ENCODE measurements around the gene TTLL3.
"Not testable (repeated sequence)": the region's sequence is repeated elsewhere in the genome, so short reads cannot be mapped to it uniquely, and the experiment has no call there.

TTLL3 gene, protein sequence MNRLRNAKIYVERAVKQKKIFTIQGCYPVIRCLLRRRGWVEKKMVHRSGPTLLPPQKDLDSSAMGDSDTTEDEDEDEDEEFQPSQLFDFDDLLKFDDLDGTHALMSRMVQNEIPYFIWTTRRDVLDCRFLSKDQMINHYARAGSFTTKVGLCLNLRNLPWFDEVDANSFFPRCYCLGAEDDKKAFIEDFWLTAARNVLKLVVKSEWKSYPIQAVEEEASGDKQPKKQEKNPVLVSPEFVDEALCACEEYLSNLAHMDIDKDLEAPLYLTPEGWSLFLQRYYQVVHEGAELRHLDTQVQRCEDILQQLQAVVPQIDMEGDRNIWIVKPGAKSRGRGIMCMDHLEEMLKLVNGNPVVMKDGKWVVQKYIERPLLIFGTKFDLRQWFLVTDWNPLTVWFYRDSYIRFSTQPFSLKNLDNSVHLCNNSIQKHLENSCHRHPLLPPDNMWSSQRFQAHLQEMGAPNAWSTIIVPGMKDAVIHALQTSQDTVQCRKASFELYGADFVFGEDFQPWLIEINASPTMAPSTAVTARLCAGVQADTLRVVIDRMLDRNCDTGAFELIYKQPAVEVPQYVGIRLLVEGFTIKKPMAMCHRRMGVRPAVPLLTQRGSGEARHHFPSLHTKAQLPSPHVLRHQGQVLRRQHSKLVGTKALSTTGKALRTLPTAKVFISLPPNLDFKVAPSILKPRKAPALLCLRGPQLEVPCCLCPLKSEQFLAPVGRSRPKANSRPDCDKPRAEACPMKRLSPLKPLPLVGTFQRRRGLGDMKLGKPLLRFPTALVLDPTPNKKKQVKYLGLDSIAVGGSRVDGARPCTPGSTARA

DNA sequence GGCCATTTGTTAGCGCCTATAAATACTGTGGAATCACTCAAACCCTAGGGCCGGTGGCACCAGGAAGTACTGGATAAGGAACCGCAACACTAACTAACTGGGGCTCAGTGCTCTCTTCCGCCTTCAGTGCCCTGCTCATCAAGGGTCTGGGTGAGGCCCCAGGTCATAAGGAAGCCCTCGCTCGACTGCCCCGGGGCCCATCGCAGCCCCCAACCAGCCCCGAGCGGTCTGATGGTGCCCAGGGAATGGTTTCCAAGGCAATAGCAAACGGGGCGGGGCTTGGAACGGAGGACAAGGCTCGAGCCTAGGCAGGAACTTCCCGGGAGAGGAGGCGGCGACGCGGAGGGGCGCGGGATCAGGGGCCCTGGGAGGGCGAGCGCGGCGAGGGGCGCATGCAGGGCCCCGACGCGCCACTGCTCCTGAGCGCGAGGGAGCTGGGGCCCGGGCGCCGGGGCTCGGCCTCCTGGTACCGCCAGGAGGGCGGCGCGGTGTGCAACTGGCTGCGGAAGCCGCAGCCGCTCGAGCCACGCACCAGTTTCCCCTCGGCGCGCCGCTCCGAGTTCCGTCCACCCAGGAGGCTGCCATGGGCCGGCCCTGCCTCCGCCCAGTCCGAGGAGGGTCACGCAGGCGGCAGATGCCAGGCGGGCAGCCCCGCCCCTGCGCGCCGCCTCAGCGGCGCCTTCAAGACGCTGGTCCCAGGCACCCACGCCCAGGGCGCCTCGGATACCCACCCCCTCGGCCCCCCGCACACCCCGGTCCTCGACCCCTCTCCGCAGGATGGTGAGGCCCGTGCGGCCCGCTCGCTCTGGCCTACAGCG is at the start of gene TTLL3:
TTLL3 (plus strand) TSS at position 648 of the 818 bp plus-strand sequence. CDS start 400 bp downstream, outside the sequence.
- DNase-seq (ENCODE audit: low read depth, low spot score) = no peak

DNA sequence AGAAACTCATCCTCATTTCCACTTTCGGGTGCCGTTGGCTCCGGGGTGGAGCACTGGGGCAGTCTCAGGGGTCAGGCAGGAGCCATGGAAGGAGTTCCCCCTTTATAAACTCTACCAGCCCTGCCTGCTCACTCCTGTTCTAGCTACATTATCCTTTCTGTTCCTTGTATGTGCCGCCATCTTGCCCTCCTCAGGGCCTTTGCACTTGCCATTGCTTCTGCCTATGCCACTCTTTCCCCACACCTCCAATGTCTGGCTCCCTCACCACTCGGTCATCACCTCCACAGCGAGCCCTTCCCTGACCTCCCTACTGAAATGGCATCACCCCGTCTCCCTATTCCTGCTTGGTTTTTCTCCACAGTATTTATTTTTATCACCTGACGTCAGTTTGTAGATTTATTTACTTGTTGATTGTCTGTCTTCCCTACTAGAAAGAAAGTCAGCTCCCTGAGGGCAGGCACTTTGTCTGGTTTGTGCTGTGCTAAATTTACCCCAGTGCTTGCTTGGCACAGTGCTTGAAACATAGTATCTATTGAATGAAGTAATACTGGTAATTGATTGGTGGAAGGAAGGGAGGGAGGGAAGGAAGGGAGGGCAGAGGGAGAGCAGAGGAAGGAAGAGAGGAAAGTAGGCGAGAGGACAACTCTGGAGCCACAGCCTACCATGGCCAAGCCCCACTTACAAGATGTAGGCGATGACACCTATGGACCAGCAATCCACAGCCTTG is 49.1 kb upstream of the TTLL3 start:
- DNase-seq (ENCODE audit: low read depth, low spot score) = no peak

DNA sequence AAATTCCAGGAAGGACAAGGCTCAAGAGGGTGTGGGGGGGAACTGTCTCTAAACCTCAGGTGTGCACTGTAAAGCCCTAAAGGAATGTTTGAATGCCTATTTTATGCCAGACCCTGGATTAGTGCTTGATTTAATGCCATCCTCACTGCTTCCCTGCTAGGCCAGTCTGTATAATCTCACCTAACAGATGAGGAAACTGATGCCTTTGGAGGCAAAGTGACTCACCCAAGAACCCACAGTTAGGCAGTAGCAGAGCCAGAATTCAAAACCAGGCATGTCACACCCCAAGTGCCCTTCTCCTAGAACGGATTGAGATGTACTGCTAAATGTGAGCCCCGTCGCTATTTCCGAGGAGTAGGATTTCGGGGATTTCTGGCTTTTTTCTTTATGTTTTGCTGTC is 48.1 kb upstream of the TTLL3 start:
- DNase-seq (ENCODE audit: low read depth, low spot score) = no peak

DNA sequence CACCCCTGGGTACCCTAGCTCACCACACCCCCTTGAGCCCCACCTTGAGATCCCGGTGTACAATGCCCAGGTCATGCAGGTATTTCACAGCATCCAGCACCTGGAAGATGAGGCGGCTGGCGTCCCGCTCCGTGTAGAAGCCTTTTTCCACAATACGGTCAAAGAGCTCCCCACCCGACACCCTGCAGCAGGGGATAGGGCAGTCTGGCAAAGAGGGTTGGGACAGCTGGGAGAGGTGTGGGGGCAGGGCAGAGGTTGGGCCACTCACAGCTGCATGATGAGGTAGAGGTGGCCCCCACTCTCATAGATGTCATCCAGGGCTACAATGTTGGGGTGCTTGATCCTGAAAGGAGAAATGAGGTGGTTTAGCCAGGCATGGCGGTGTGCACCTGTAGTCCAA is 47.2 kb upstream of the TTLL3 start:
- DNase-seq (ENCODE audit: low read depth, low spot score) = no peak

DNA sequence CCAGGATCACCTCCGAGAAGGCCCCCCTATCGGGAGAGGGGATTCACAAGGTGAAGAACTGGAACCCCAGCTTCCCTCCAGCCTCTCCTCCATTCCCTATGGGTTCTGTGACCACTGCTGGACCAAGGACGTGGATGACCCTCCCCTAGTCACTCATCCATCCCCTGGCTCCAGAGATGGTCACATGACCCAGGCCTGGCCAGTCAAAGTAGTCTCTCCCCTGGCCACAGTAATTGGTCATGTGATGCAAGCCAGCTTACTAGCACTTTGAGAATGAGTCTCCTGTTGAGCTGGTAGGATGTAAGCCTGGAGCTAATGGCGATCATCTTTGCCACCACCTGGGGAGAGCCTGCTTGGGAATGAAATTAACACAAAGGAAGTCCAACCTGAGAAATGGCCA is 44.2 kb upstream of the TTLL3 start:
- no peak for DNase-seq (ENCODE audit: low read depth, low spot score)

DNA sequence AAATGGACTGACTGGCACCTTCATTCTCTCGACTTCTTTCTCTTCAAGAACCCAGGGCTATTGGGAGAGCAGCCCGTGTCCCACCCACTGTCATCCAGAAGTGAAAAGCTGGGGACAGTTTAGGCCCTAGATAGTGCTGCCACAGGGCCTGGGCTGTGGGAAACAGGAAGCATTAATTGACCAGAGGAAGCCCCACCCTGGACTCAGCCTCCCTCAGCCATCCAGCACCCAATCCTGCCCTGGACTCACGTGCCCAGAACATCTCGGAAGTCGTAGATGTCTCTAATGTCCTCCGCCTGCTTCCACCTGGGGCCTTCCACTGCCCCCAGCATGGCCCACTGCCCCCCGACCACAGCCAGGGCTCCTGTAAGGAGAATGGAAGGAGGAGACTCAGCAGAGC is 42.6 kb upstream of the TTLL3 start:
- DNase-seq (ENCODE audit: low read depth, low spot score) = no peak

DNA sequence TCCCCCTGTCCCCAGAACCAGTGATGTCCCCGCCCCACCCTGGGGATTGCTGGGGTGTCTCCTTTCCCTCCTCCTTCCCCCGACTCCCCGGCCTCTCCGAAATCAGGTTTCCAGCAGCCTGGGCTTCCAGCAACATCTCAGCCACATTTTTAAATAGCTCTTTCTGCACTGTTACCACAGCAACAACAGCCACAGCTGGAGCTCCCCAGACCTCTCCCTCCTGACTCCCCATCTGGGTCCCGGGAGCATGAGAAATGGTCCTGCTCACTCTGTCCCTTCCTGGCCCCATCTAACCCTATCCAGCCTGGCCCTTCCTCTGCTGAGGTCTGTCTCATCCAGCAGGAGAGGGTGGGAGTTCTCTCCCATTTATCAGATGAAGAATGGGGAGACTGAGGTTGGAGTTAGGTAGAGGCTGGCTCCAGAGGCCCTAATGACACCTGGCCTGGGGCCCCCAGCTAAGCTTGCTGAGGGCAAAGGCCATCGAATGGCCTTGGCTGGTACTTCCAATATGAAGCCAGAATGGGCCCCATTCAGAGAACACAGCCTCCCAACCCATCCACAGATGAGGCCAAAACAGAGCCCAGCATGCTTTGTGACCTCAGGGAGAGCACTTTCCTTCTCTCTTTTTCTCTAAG is 41.8 kb upstream of the TTLL3 start:
- DNase-seq (ENCODE audit: low read depth, low spot score) = no peak

DNA sequence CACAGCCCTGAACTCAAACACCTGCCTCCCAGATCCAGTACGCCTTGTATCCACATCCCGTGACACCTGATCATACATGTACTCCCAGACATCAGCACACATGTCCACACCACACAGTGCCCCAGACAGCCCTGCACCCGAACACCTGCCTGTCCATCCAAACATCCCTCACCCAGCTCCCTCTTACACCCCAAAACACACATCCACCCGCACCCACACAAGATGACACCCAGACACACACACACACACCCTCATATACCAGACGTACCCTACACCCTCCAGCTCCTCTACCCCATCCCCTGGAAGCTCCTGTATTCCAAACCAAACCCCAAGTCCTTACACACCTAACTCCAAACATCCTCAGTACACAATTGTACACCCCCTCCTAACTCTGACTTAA is 41.0 kb upstream of the TTLL3 start:
- DNase-seq (ENCODE audit: low read depth, low spot score) = no peak

DNA sequence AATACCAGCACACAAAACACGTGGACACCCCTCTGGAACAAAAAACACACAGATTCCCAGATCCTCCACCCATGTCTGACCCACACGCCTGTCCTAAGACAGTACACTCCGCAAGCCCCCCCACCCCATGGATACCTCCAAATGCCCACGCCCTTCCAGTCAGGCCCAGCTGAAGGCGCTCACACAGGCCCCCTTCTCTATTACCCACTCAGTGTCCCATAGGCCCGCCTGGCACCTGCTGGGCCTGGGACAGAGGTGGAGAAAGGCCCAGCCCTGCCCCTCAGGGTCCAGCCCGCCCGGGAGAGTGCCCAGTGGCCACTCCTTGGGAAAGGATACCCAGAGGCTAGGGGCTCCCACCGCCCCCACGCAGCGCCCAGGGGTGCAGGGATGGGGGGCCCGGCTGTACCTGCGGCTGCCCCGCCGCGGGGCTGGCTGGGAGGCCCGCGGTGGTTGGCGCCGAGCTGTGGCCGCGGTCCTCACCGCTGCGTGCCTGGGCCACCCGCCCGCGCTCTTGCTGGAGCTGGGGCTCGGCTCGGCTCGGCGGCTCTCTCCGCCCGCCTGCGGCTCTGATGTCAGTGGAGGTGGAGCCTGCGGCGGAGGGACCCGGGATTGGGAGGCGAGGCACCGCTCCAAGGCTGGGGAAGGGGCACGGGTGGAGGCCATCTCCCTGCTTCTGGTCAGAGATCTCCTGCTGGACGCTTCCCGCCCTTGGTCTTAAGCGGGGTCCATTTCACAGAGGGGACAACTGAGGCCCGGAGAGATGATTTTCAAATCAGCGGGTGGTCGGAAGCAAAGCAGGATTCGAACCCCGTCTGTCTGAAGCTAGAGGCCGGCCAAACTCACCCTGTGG is 40.4 kb upstream of the TTLL3 start, which contains the start of gene CAMK1:
CAMK1 (minus strand) TSS at position 522 of the 850 bp plus-strand sequence. CDS start 2,198 bp downstream, outside the sequence.
- no peak for DNase-seq (ENCODE audit: low read depth, low spot score)

DNA sequence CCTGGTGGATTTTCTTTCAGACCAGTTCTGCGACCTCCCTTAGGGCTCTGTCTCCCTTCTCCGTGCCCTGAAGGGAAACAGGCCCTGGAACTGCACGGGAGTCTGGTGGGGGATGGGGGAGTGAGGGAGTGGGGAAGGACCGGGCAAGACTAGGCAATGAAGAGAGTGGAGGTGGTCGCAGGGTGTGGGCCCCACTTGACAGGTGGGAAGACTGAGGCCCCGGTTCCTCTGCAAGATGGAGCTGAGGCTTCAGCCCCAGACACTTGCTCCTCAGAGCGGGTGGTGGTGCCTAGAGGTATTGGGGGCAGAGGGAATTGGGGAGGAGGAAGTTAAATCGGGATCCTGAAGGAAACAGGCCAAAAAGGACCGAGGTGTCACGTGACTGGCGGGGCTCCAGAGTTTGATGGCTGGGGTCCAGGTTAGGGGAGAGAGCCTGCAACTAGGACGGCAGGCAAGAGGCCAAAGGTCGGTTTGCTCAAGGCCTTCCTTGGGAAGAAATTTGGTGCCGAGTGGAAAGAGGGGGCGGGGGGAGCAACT is 39.7 kb upstream of the TTLL3 start:
- DNase-seq (ENCODE audit: low read depth, low spot score) = no peak

DNA sequence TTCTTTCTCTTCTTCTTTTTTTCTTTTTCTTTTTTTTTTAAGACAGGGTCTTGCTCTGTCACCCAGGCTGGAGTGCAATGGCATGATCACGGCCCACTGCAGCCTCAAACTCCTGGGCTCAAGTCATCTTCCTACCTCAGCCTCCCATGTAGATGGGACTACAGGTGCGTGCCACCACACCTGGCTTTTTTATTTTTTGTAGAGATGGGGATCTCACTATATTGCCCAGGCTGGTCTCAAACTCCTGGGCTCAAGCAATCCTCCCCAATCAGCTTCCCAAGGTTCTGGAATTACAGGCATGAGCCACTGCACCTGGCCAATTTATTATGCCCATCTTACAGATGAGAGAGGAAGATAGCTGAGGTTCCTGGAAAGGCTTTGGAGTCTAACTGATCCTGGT is 39.1 kb upstream of the TTLL3 start:
- not testable (repeated sequence) for DNase-seq (ENCODE audit: low read depth, low spot score)

DNA sequence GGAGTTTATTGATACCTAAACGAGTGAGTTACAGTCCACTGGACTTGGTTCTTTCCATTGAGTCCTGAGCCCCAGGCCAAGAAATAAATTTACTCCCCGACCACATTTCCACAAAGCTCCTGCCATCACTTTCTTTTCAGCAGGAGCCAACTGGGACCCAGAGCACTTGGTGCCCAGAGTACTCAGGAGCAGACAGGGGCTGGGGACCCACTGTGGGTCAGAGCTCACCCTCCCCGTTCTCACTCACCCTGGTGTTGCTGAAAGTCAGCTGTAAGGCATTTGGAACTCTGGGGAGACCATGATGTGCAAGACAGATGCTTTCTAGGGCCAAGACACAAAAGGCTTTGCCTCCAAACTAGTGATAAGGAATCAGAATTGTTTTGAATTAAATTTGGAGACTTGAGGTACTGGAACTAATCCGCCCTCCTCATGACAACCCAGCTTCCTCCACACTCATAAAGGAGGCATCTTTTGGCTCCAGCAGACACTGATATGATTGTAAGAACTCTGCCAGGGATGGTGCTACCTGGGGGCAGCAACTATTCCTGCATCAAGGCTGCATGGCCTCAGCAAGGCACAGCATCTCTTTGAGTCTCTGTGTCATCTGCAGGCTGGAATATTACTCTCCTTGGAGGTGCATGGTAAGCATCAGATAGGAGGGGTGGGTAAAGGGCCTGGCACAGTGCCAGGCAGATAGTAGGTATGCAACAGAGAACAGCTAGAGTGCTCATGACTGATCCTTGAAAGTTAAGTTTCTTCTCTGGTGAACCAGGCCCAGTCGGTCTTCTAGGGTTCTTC is 33.0 kb upstream of the TTLL3 start:
- no peak for DNase-seq (ENCODE audit: low read depth, low spot score)

DNA sequence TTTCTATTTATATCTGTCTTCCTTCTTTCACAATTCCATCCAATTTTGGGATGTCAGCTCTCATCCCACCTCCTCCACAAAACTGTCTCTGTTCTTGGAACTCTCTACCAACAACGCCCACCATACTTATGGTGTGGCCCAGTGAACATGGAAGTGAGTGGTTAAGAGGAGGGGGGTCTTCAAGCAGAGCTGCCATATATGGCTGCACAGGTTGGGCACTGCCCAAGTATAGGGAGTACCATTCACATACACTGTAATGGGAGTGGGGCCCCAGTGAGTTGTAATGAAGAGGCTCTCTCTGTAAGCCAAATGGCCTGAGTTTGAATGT is 32.4 kb upstream of the TTLL3 start:
- DNase-seq (ENCODE audit: low read depth, low spot score) = no peak

DNA sequence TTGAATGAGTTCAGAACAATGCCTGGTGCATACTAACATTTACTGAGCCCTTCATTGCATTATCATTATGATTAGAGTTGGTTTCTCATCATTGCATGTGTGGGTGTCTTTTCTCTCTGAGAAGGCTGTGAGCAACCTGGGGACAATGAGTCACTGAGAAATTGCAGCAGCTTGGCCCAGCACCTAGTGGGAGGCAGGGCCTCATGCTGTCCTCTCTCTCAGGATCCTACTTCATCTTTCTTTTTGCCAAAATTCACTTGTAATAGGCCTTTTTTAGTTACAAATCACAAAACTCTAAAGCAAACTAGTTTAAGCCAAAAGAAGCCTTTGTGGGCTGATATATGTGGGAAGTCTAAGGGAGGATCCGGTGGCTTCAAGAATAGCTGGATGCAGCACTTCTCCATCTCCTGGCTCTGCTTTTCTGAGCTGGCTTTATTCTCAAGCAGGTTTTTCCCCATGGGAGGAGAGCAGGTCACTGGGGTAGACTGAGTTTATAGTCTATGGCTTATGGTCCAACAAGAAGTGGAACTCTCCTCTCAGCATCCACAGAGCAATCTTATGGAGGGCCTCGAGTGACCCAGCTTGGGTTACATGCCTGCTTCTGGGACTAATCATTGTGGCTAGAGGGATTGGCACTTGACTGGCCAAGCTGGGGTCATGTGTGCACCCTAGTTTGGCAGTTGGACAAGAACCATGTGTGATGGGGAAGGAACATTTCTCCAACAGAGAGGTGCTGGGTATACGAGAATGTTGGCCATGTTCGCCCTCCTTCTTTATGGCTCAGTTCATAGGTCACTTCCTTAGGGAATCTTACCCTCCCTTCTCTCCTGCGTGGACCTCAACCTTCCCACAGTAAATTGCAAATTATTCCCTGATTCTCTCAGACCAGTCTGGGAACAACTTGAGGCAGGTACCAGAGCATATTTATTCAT is 31.7 kb upstream of the TTLL3 start:
- DNase-seq (ENCODE audit: low read depth, low spot score) = no peak

DNA sequence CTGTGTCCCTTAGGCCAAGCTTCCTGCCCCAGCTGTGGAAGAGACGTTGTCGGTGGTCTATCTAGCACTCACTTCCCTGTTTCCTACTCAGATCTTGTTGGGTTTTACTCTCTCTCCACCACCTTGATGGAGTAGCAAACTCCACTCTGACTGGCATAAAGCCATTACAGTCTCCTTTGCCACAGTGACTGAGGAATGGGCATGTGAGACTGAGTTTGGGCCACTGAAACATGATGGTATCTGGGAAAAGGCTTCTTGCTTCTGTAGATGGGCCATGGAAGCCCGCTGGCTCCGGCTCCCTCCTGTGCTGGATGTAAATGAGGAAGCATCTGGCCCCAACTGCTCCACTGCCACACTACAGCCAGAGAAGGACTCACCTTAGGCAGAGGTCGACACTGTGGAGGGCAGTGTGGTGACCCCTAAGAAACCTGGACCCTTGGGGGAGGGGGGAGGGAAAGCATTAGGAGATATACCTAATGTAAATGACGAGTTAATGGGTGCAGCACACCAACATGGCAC is 30.9 kb upstream of the TTLL3 start:
- no peak for DNase-seq (ENCODE audit: low read depth, low spot score)

DNA sequence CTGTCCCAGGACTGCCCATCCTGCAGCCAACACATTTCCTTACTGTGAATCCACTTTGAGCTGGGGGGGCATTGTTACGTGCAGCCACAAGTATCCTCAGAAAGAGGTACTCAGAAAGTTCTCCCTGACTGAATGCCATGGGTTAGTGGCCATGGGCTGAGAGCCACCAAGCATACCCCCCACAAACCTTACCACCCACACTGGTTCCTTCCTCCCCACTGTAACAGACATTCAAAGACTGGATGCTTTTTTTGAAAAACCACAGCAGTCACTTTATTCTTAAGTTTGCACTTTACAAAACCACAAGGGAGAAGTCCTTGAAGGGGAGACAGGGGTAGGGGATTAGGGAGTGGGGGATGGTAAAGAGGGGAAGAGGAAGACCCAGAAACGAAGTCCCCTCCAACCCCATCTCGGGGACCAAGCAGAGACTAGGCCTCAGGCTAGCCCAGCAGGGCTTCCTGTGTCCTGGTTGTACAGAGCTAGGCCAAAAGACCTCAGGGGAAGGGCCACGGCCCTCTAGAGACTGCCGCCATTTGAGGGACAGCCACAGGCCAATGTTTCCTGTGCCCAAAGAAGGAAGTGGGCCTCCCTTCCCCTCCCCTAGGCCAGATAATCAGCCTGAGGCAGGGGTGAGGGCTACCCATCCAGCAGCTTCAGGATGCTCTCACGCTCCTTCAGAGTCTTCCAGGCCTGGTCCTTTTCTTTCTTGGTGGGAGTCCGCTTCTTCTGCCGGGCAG is 30.2 kb upstream of the TTLL3 start:
- no peak for DNase-seq (ENCODE audit: low read depth, low spot score)

DNA sequence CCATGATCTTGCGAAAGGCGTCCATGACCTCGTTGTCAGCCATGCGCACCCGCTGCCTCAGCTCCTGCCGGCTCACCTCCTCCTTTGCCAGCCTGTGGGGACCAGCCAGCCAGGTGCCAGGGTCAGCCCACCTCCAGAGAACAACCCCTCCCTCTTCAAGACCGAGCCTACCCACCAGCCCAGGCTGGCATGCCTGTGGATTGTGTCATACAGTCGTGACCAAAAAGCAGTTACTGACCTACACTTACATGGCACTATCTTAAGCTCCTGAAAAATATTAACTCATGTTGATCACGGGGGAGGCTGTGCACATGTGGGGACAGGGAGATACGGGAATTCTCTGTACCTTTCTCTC is 29.6 kb upstream of the TTLL3 start:
- no peak for DNase-seq (ENCODE audit: low read depth, low spot score)
